HEK293 (cell line): ENCODE data around the gene USP3.

Experiments used
- CTCF ChIA-PET: fragments of 350-600 bp; formaldehyde crosslinking; extraction: SDS; loops from one replicate; lab custom pipeline; 2021; ENCODE audit warnings: antibody characterized with exemption; lab: Yijun Ruan, JAX
- POLR2A ChIA-PET: fragments of 300-600 bp; formaldehyde crosslinking; extraction: SDS; loops from one replicate; lab custom pipeline; 2020; ENCODE audit warnings: antibody characterized with exemption, inconsistent platforms; lab: Yijun Ruan, JAX
- H3K27ac ChIP-seq: fragments of 200-500 bp; sonication (Bioruptor generic); 2 replicates; pipeline ENCODE4 v1.5.1; 2014; ENCODE audit warnings: low read depth, low read length, control low read depth, inconsistent platforms; ENCODE audit errors: extremely low read depth
- H3K36me3 ChIP-seq, 2 experiments: fragments of 200-500 bp in 1 of 2; sonication (Bioruptor generic) in 1 of 2; 1 replicate in 1 of 2; 2 replicates in 1 of 2; pipeline ENCODE4 v1.5.1; 2014 to 2017; ENCODE audit warnings: inconsistent platforms in 2 of 2, low read length in 2 of 2; ENCODE audit not compliant: control insufficient read depth in 2 of 2, insufficient read depth in 1 of 2
- H3K4me1 ChIP-seq: fragments of 200-500 bp; sonication (Bioruptor generic); 2 replicates; pipeline ENCODE4 v1.5.1; 2014; ENCODE audit warnings: mild to moderate bottlenecking, low read length, inconsistent platforms; ENCODE audit not compliant: control insufficient read depth, insufficient read depth
- H3K4me3 ChIP-seq: 2 replicates; pipeline ENCODE4 v1.5.1; 2011; ENCODE audit warnings: low read depth, mild to moderate bottlenecking, control low read depth, low read length, moderate library complexity
- H3K9me3 ChIP-seq: fragments of 200-500 bp; sonication (Bioruptor generic); 2 replicates; pipeline ENCODE4 v1.5.1; 2014; ENCODE audit warnings: low read depth, low read length, inconsistent platforms; ENCODE audit not compliant: control insufficient read depth, insufficient read depth
- GLIS2 ChIP-seq: fragments of 450-650 bp; formaldehyde crosslinking; IDR thresholded peaks from 2 replicates; pipeline ENCODE4 v1.5.1; 2016; ENCODE audit warnings: missing biosample characterization, missing genetic modification characterization
- IKZF3 ChIP-seq: fragments of 450-650 bp; IDR thresholded peaks from 2 replicates; pipeline ENCODE4 v1.5.0; 2018; ENCODE audit warnings: missing biosample characterization, mild to moderate bottlenecking, missing genetic modification characterization, moderate library complexity
- KLF7 ChIP-seq: fragments of 450-650 bp; formaldehyde crosslinking; IDR thresholded peaks from 2 replicates; pipeline ENCODE4 v1.5.1; 2016; ENCODE audit warnings: missing biosample characterization, missing genetic modification characterization, borderline replicate concordance
- MYNN ChIP-seq: fragments of 450-650 bp; formaldehyde crosslinking; IDR thresholded peaks from 2 replicates; pipeline ENCODE4 v1.5.1; 2016; ENCODE audit warnings: missing biosample characterization, missing genetic modification characterization, borderline replicate concordance
- PRDM1 ChIP-seq: fragments of 450-650 bp; formaldehyde crosslinking; IDR thresholded peaks from 2 replicates; pipeline ENCODE4; 2016; ENCODE audit warnings: missing biosample characterization, missing genetic modification characterization
- SP7 ChIP-seq: fragments of 450-650 bp; formaldehyde crosslinking; IDR thresholded peaks from 2 replicates; pipeline ENCODE4 v1.5.1; 2016; ENCODE audit warnings: missing biosample characterization, missing genetic modification characterization
- ZBTB8A ChIP-seq: fragments of 450-650 bp; formaldehyde crosslinking; IDR thresholded peaks from 2 replicates; pipeline ENCODE4 v1.5.1; 2016; ENCODE audit warnings: missing biosample characterization, missing genetic modification characterization
- ZFP69B ChIP-seq: fragments of 450-650 bp; formaldehyde crosslinking; IDR thresholded peaks from 2 replicates; pipeline ENCODE4 v1.5.1; 2016; ENCODE audit warnings: missing biosample characterization, missing genetic modification characterization
- ZIC2 ChIP-seq: fragments of 450-650 bp; formaldehyde crosslinking; IDR thresholded peaks from 2 replicates; pipeline ENCODE4 v1.5.1; 2016; ENCODE audit warnings: missing biosample characterization, missing genetic modification characterization
- ZNF132 ChIP-seq: fragments of 450-650 bp; formaldehyde crosslinking; IDR thresholded peaks from 2 replicates; pipeline ENCODE4 v1.5.1; 2017; ENCODE audit warnings: missing biosample characterization, missing genetic modification characterization, borderline replicate concordance
- ZNF2 ChIP-seq: fragments of 450-650 bp; formaldehyde crosslinking; IDR thresholded peaks from 2 replicates; pipeline ENCODE4 v1.5.1; 2016; ENCODE audit warnings: missing biosample characterization, missing genetic modification characterization
- ZNF248 ChIP-seq: fragments of 450-650 bp; formaldehyde crosslinking; IDR thresholded peaks from 2 replicates; pipeline ENCODE4 v1.5.1; 2017; ENCODE audit warnings: missing biosample characterization, missing genetic modification characterization
- ZNF366 ChIP-seq: fragments of 450-650 bp; formaldehyde crosslinking; conservative IDR thresholded peaks from 2 replicates; pipeline ENCODE4 v1.5.1; 2016; ENCODE audit warnings: missing biosample characterization, missing genetic modification characterization
- ZNF394 ChIP-seq: fragments of 450-650 bp; formaldehyde crosslinking; IDR thresholded peaks from 2 replicates; pipeline ENCODE4 v1.5.1; 2016; ENCODE audit warnings: missing biosample characterization, missing genetic modification characterization, mild to moderate bottlenecking, moderate library complexity, borderline replicate concordance
- ZNF426 ChIP-seq: fragments of 450-650 bp; formaldehyde crosslinking; IDR thresholded peaks from 2 replicates; pipeline ENCODE4 v1.5.1; 2017; ENCODE audit warnings: missing biosample characterization, missing genetic modification characterization, mild to moderate bottlenecking, inconsistent platforms, moderate library complexity
- ZNF501 ChIP-seq: fragments of 450-650 bp; formaldehyde crosslinking; IDR thresholded peaks from 2 replicates; pipeline ENCODE4 v1.5.1; 2016; ENCODE audit warnings: missing biosample characterization, missing genetic modification characterization
- ZNF561 ChIP-seq: fragments of 450-650 bp; IDR thresholded peaks from 2 replicates; pipeline ENCODE4 v1.5.1; 2018; ENCODE audit warnings: missing biosample characterization, missing genetic modification characterization, borderline replicate concordance
- ZNF837 ChIP-seq: fragments of 450-650 bp; formaldehyde crosslinking; IDR thresholded peaks from 2 replicates; pipeline ENCODE4 v1.5.1; 2016; ENCODE audit warnings: missing biosample characterization, missing genetic modification characterization
- TF ChIP-seq, protein P1 (sequence below): fragments of 450-650 bp; formaldehyde crosslinking; IDR thresholded peaks from 2 replicates; pipeline ENCODE4 v1.5.1; 2017; ENCODE audit warnings: missing biosample characterization, missing genetic modification characterization
- TF ChIP-seq, protein P2 (sequence below): fragments of 450-650 bp; formaldehyde crosslinking; IDR thresholded peaks from 2 replicates; pipeline ENCODE4 v1.5.1; 2017; ENCODE audit warnings: missing biosample characterization, missing genetic modification characterization
- TF ChIP-seq, protein P3 (sequence below): fragments of 450-650 bp; formaldehyde crosslinking; IDR thresholded peaks from 2 replicates; pipeline ENCODE4 v1.5.1; 2016; ENCODE audit warnings: missing biosample characterization, missing genetic modification characterization
- TF ChIP-seq, protein P4 (sequence below): fragments of 450-650 bp; formaldehyde crosslinking; IDR thresholded peaks from 2 replicates; pipeline ENCODE4 v1.5.1; 2016; ENCODE audit warnings: missing biosample characterization, missing genetic modification characterization
- TF ChIP-seq, protein P5 (sequence below): fragments of 450-650 bp; formaldehyde crosslinking; IDR thresholded peaks from 2 replicates; pipeline ENCODE4 v1.5.1; 2016; ENCODE audit warnings: missing biosample characterization, missing genetic modification characterization

USP3 gene

DNA sequence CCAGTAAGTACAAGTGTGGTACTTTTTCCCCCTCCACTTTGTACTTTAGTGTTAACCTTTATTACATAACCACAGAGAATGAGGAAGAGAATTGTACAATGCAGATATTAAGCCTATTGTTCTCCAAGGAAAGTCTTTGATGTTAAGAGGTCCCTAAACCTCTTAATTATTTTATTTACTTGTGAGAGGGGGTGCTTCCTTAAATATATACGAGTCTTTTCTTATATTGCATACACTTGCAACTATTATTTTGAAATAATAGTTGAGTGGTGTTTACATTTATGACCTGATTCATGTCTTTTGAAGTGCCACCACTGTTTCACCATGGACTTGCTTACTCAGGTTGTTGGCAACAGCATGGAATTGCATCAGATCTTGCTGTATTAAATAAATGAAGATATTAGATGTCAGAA, 10.1 kb downstream of the USP3 start:
- TF ChIP-seq ZIC2 (no peak), ZNF366 (tag by site-specific recombination) (0 out of 2 replicates have a peak, but pooled peaks have one; percentile 15), GLIS2 (tag by site-specific recombination) (no peak), MYNN (peak; percentile 93), ZNF501 (tag by site-specific recombination) (no peak), ZNF248 (tag by site-specific recombination) (no peak), PRDM1 (0 out of 2 replicates have a peak, but pooled peaks have one; percentile 22), ZNF132 (no peak), KLF7 (no peak), SP7 (tag by site-specific recombination) (0 out of 2 replicates have a peak, but pooled peaks have one; percentile 15), ZBTB8A (tag by site-specific recombination) (no peak), ZNF561 (tag by site-specific recombination) (no peak), ZNF394 (tag by site-specific recombination) (no peak), ZNF426 (tag by site-specific recombination) (no peak)
- TF ChIP-seq, protein P1, sequence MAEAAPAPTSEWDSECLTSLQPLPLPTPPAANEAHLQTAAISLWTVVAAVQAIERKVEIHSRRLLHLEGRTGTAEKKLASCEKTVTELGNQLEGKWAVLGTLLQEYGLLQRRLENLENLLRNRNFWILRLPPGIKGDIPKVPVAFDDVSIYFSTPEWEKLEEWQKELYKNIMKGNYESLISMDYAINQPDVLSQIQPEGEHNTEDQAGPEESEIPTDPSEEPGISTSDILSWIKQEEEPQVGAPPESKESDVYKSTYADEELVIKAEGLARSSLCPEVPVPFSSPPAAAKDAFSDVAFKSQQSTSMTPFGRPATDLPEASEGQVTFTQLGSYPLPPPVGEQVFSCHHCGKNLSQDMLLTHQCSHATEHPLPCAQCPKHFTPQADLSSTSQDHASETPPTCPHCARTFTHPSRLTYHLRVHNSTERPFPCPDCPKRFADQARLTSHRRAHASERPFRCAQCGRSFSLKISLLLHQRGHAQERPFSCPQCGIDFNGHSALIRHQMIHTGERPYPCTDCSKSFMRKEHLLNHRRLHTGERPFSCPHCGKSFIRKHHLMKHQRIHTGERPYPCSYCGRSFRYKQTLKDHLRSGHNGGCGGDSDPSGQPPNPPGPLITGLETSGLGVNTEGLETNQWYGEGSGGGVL (tag by site-specific recombination): 0 out of 2 replicates have a peak, but pooled peaks have one; percentile 36
- TF ChIP-seq, protein P2, sequence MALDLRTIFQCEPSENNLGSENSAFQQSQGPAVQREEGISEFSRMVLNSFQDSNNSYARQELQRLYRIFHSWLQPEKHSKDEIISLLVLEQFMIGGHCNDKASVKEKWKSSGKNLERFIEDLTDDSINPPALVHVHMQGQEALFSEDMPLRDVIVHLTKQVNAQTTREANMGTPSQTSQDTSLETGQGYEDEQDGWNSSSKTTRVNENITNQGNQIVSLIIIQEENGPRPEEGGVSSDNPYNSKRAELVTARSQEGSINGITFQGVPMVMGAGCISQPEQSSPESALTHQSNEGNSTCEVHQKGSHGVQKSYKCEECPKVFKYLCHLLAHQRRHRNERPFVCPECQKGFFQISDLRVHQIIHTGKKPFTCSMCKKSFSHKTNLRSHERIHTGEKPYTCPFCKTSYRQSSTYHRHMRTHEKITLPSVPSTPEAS (tag by site-specific recombination): no peak
- TF ChIP-seq, protein P3, sequence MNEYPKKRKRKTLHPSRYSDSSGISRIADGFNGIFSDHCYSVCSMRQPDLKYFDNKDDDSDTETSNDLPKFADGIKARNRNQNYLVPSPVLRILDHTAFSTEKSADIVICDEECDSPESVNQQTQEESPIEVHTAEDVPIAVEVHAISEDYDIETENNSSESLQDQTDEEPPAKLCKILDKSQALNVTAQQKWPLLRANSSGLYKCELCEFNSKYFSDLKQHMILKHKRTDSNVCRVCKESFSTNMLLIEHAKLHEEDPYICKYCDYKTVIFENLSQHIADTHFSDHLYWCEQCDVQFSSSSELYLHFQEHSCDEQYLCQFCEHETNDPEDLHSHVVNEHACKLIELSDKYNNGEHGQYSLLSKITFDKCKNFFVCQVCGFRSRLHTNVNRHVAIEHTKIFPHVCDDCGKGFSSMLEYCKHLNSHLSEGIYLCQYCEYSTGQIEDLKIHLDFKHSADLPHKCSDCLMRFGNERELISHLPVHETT: no peak
- TF ChIP-seq, protein P4, sequence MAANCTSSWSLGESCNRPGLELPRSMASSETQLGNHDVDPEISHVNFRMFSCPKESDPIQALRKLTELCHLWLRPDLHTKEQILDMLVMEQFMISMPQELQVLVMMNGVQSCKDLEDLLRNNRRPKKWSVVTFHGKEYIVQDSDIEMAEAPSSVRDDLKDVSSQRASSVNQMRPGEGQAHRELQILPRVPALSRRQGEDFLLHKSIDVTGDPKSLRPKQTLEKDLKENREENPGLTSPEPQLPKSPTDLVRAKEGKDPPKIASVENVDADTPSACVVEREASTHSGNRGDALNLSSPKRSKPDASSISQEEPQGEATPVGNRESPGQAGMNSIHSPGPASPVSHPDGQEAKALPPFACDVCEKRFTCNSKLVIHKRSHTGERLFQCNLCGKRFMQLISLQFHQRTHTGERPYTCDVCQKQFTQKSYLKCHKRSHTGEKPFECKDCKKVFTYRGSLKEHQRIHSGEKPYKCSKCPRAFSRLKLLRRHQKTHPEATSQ (tag by site-specific recombination): no peak
- Histone ChIP-seq H3K4me1 (peaks cover 30% of the 10 kb centered on the region; the same call in 1 of the 2 replicates), H3K9me3 (no peaks in the 10 kb centered on the region), H3K27ac (no peak overlapping the region), H3K36me3 (no peaks in the 10 kb centered on the region), H3K4me3 (no peak overlapping the region)
- CTCF ChIA-PET: no interaction called here
- POLR2A ChIA-PET: no interaction called here

DNA sequence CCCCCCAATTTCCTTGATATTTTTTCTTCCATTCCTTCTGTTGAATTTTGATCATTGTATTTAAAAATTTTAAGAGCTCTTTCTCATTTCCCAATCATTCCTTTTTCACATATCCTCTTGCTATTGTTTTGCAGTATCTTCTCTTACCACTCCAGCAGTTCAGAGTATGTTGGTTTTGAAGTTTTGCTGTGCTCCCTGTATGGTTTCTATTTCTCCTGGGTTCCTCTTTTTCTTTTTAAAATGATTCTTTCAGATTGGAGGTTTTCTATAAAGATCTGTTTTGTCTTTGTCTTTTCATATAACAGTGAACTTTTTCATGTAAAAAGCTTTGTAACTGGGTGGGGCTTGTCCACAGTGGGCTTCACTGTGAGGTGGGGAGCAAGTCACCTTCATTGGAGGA, 12.8 kb downstream of the USP3 start:
- CTCF ChIA-PET: interaction anchor here (0.6 to 0.7 kb wide), 2 partner anchors 12 to 25 kb away, joined by 5 read pairs; no protein-coding TSS in a partner anchor
- no peak overlapping the region for H3K27ac ChIP-seq
- H3K4me3 ChIP-seq: no peak overlapping the region
- H3K36me3 ChIP-seq: no peaks in the 10 kb centered on the region
- H3K9me3 ChIP-seq: no peaks in the 10 kb centered on the region
- peaks cover 33% of the 10 kb centered on the region for H3K4me1 ChIP-seq
- POLR2A ChIA-PET: no interaction called here
- no peak for TF ChIP-seq ZNF837 (tag by site-specific recombination)
- no peak for TF ChIP-seq ZFP69B
- TF ChIP-seq, protein P5, sequence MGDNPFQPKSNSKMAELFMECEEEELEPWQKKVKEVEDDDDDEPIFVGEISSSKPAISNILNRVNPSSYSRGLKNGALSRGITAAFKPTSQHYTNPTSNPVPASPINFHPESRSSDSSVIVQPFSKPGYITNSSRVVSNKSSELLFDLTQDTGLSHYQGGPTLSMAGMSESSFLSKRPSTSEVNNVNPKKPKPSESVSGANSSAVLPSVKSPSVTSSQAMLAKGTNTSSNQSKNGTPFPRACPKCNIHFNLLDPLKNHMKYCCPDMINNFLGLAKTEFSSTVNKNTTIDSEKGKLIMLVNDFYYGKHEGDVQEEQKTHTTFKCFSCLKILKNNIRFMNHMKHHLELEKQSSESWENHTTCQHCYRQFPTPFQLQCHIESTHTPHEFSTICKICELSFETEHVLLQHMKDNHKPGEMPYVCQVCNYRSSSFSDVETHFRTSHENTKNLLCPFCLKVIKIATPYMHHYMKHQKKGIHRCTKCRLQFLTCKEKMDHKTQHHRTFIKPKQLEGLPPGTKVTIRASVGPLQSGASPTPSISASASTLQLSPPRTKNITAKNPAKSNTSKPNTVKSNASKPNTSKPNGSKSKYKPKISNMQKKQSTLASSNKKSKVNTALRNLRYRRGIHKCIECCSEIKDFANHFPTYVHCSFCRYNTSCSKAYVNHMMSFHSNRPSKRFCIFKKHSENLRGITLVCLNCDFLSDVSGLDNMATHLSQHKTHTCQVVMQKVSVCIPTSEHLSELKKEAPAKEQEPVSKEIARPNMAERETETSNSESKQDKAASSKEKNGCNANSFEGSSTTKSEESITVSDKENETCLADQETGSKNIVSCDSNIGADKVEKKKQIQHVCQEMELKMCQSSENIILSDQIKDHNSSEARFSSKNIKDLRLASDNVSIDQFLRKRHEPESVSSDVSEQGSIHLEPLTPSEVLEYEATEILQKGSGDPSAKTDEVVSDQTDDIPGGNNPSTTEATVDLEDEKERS (tag by site-specific recombination): no peak
- TF ChIP-seq ZNF2 (tag by site-specific recombination): no peak
- TF ChIP-seq IKZF3 (tag by site-specific recombination): no peak
- TF ChIP-seq ZBTB8A (tag by site-specific recombination): no peak
